SW480 (cell line): ENCODE measurements around the gene INO80E.
"Not testable (repeated sequence)": the region's sequence is repeated elsewhere in the genome, so short reads cannot be mapped to it uniquely, and the experiment has no call there.

Source experiments
- DNase-seq: peaks from one replicate; pipeline ENCODE4 v3.0.0-alpha.2; 2016; ENCODE audit warnings: low spot score

INO80E gene

GRCh38 chr16:30009990-30010843, 14.2 kb downstream of the INO80E start:
- DNase-seq = no peak

DNA sequence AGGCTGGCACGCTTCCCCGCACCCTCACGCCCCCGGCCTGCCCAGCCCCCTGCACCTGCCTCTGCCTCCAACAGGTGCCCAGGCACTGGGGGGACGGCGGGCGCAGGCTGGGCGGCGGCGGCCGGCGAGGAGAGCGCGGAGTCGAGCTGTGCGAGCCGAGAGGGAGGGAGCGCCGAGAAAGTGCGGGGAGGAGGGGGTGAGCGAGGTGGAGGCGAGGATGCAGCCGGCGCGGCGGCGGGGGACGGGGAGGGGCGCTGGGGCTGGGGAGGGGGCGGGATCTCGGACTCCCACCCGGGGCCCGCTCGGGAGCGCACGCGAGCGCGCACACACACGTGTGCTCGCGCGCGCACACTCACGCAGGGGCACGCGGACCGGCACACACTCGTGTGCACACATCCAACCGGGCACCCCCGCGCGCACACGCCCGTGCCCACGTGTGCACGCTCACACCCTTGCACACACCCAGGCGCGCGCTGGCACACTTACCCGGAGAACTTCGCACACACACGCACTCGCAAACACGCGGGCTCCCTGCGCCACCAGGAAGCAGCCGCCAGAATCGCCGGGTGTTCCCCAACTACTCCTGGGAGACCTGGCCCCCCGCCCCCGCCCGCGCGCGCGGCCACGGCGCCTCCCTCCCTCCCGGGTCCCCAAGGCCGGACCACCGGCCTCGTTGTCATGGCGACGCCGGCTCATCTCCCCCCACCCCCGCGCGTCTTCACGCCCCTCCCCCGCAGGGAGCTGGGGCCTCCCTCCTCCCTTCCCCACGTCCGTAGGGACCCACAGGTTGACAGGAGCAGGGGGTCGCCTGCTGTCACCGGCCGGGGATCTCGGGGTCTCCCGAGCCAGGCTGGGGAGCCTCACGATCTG, 15.0 kb downstream of the INO80E start, which contains the start of gene DOC2A:
DOC2A (minus strand) TSS at position 184 of the 870 bp plus-strand sequence. CDS start 805 bp downstream, outside the sequence.
- no peak for DNase-seq

DNA sequence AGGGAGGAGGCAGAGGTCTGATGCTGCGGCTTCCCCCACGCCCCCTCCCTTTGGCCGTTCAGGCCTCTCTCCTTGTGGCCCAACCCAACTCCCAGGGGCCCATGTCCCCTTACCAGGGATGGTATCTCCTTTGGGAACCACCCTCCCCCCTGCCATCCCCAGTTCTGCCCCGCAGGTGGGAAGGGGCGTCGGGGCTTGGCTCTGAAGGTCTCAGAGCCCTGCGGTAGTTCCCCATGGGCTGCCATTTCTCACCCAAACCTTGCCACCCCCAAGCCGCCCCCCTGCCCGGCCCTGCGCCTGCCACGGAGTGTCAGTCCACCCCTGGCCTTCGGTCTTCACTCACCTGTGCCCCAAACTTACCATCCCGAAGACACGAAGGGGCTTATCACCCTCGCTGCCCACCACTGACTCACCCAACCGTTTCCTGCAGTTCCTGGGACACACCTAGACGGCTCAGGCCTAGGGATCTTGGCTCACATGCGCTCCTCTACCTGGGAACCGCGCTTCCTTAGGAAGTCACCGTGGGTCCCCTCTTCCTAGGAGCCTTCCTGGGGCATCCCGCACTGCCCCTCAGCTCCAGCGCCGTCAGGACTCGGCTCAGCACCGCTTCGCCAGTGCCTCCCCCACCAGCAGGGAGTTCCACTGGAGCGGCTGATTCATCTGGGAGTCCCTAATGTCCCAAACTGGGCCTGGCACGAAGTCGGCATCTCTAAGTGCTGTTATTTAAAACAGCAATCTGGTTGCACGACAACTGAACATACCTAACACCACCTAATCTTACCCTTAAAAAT, 15.9 kb downstream of the INO80E start:
- no peak for DNase-seq

DNA sequence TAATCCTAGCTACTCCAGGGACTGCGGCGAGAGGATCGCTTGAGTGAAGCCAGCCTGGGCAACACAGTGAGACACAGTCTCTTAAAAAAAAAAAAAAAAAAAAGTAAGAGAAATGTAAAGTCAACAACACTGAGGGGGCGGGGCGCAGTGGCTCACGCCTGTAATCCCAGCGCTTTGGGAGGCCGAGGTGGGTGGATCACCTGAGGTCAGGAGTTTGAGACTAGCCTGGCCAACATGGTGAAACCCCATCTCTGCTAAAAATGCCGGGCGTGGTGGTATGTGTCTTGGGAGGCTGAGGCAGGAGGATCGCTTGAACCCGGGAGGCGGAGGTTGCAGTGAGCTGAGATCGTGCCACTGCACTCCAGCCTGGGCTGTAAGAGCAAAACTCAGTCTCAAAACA, 16.6 kb downstream of the INO80E start:
- DNase-seq = not testable (repeated sequence)

GRCh38 chr16:30015450-30015849, 19.4 kb downstream of the INO80E start:
- not testable (repeated sequence) for DNase-seq

GRCh38 chr16:30016555-30017276, 20.7 kb downstream of the INO80E start:
- DNase-seq = no peak

DNA sequence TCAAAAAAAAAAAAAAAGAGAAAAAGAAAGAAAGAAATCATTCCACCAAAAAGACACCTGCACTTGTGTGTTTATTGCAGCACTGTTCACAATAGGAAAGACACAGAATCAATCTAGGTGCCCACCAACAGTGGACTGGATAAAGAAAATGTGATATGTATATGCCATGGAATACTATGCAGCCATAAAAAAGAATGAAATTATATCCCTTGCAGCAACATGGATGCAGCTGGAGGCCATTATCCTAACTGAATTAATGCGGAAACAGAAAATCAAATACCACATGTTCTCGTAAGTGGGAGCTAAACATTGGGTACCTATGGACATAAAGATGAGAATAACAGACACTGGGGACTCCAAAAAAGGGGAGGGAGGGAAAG, 21.2 kb downstream of the INO80E start:
- no peak for DNase-seq

GRCh38 chr16:30017937-30018336, 21.9 kb downstream of the INO80E start:
- not testable (repeated sequence) for DNase-seq

GRCh38 chr16:30018731-30019158, 22.7 kb downstream of the INO80E start:
- no peak for DNase-seq

DNA sequence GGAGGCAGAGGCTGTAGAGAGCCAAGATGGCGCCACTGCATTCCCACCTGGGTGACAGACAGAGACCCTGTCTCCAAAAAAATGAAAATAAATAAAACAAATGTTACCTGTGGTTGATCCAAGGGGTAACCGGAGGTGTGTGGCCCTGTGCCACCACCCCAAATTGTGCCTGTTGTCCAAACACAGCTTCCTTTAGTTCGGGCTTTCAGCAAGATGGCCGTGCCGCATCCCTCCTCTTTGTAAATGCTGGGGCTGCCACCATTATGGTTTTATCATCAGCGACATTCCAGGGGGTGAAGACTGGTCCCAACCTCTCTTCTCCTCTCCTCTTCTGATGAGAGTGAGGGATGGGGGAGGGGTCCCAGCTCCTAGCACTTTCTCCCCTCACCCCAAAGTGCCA, 26.8 kb downstream of the INO80E start, which contains the start of gene C16orf92:
C16orf92 (plus strand) TSS at position 312 of the 400 bp plus-strand sequence. CDS start 143 bp downstream, outside the sequence.
- DNase-seq = no peak

- no peak for DNase-seq
Observed at GRCh38 chr16:30023586-30023985, 27.5 kb downstream of the INO80E start.

DNA sequence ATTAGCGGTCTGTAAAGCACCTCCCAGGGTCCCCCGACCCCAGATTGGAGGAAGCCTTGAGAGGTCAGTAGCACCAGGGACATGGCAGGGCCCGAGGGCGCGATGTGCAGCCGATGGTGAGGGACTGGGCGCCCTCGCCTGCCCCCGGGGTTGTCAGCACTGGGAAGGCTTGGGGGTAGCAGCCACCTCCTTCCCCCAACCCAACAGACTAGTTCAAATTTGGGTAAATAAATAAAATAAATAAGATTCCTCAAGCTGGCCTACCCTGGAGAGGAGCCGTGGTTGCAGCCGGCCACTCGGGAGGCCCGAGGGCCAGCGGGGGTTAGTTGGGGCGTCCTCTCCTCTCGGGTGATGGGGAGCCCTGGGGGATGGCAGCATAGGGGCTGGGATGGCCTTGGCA, 28.4 kb downstream of the INO80E start:
- DNase-seq = no peak

DNA sequence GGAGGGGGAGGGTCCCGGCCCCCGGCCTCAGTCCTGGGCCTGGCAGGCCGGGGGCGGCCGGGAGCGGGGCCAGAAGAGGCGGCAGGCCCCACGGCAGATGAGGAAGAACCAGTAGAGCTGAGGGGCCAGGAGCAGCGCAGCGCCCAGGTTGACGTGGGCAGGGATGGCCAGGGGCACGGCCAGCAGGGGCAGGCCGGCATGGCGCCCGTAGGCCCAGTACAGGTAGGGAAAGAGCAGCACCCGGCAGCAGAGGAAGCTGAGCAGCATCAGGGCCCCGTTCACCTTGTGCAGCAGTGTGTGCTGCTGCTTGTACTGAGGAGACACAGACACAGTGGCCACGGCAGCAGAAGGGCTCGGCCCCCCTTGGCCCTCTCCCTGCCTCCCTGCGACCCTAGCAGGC, 29.1 kb downstream of the INO80E start:
- no peak for DNase-seq

DNA sequence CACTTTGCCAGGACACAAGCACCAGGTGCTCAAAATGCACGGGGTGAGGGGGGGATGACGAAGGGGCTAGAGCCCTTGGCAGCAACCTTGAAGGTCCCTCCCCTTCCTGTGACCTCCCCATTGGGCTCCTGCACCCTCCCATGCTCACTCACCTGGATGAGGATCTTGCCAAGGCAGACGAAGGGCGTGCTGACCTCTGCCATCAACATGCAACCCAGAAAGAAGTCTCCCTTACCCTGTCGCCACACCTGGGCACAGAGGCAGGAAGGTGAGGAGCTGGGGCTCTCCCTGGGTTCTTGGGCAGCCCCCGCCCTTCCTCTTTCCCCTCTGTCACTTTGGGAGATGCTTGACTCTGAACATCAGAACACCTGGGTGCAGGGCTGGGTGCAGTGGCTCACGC, 29.5 kb downstream of the INO80E start:
- no peak for DNase-seq

DNA sequence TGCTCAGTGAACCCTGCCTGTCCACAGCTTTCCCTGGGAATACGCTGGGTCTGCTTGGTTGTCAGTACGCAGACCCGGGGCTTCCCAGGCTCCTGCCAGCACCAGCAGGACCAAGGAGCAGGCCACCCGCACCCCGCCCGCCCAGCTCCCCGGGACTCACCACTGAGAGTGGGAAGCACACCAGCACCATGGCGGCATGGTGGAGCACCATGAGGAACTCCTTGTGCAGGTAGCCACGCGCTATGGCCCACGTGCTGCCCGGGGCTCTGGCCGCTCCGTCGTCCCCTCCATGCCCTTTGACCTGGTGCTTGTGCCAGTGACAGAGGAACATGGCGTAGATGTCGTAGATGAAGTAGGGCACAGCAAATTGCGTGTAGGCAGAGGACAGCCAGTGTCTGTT, 30.4 kb downstream of the INO80E start:
- no peak for DNase-seq

GRCh38 chr16:30027588-30028437, 31.8 kb downstream of the INO80E start:
- no peak for DNase-seq

DNA sequence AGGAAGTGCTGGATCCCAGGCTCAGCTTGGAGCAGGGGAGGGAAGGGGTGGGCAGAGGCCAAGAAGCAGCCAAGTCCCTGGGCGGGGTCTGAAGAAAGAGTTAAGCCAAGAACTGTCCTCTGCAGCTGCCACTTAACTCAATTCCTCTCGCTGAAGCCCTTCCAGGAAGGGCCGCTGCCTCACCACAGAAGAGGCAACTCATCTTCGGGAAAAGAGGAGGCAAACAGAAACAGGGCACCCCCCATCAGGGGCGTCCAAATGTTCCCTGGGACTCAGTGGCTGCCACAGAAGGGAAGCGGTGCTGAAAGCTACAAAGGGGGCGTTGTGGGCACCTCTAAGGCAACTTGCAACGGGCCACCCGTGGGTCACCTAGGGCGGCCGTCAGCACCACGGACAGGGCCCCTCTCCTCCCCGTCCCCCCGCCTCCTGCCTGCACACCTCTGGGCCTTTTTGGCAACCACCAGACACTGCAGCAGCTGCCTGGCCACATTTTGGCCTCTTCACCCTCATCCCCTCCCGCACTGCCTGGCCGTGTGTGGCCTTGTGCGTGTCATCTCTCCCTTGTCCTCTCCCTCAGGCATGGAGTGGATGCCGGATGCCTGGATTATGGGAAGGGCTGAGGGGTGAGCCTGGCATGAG, 32.5 kb downstream of the INO80E start:
- no peak for DNase-seq

GRCh38 chr16:30030011-30030685, 34.1 kb downstream of the INO80E start:
- DNase-seq = no peak

GRCh38 chr16:30030841-30031413, 34.9 kb downstream of the INO80E start, which contains the start of gene TLCD3B:
Gene TLCD3B (minus strand): TSS chr16:30031271. CDS start chr16:30030527, 744 bp downstream.
- no peak for DNase-seq
